Measurements from ENCODE around the gene ATP2B2.

The ATP2B2 gene

GRCh38 chr3:10294030-10294586, 211.3 kb downstream of the ATP2B2 start:
- Histone ChIP-seq H2BK5ac (ENCODE audit: low read length) (no peak overlapping the region), H2BK15ac (replicated peaks; ENCODE audit: low read depth) (no peak overlapping the region), H2AK5ac (ENCODE audit: low read length) (no peak overlapping the region), H3K9ac (ENCODE audit: low read length) (no peak overlapping the region), H3K79me2 (ENCODE audit: control insufficient read depth, insufficient read depth, low read length) (no peaks in the 10 kb centered on the region), H3K79me1 (ENCODE audit: low read length) (no peaks in the 10 kb centered on the region), H3K4ac (ENCODE audit: low read depth, low read length) (no peak overlapping the region), H3K23ac (ENCODE audit: low read length) (no peak overlapping the region), H3K4me3 (ENCODE audit: low read length) (no peak overlapping the region), H4K5ac (ENCODE audit: low read length) (no peak overlapping the region), H3K4me1 (ENCODE audit: control insufficient read depth, low read depth, low read length) (no peaks in the 10 kb centered on the region), H3K36me3 (ENCODE audit: control insufficient read depth, insufficient read depth, low read length) (no peaks in the 10 kb centered on the region), H2BK120ac (ENCODE audit: low read depth, low read length) (no peak overlapping the region), H4K8ac (ENCODE audit: low read depth, low read length) (no peak overlapping the region), H3K27me3 (ENCODE audit: insufficient read depth, low read length, poor library complexity) (no peaks in the 10 kb centered on the region), H3K56ac (ENCODE audit: low read length) (no peak overlapping the region), H3K27ac (ENCODE audit: low read depth, low read length) (no peak overlapping the region), H3K4me2 (ENCODE audit: low read length) (no peak overlapping the region), H3K18ac (ENCODE audit: low read length) (no peak overlapping the region)
- no peak for DNase-seq
- no CpG with 5 or more reads among the region's 12 CpGs for WGBS (ENCODE audit: extremely low coverage, insufficient coverage, low lambda C conversion rate)

- Histone ChIP-seq H3K36me3 (ENCODE audit: control insufficient read depth, insufficient read depth, low read length) (no peaks in the 10 kb centered on the region), H3K27ac (ENCODE audit: low read depth, low read length) (no peak within 1 kb of the TSS), H4K8ac (ENCODE audit: low read depth, low read length) (no peak within 1 kb of the TSS), H2BK15ac (replicated peaks; ENCODE audit: low read depth) (no peak within 1 kb of the TSS), H3K23ac (ENCODE audit: low read length) (no peak within 1 kb of the TSS), H3K4ac (ENCODE audit: low read depth, low read length) (no peak within 1 kb of the TSS), H3K18ac (ENCODE audit: low read length) (no peak within 1 kb of the TSS), H3K4me2 (ENCODE audit: low read length) (no peak within 1 kb of the TSS), H3K27me3 (ENCODE audit: insufficient read depth, low read length, poor library complexity) (no peaks in the 10 kb centered on the region), H4K5ac (ENCODE audit: low read length) (no peak within 1 kb of the TSS), H2BK120ac (ENCODE audit: low read depth, low read length) (no peak within 1 kb of the TSS), H3K79me1 (ENCODE audit: low read length) (no peaks in the 10 kb centered on the region), H3K79me2 (ENCODE audit: control insufficient read depth, insufficient read depth, low read length) (no peaks in the 10 kb centered on the region), H3K56ac (ENCODE audit: low read length) (no peak within 1 kb of the TSS), H2BK5ac (ENCODE audit: low read length) (no peak within 1 kb of the TSS), H3K9ac (ENCODE audit: low read length) (no peak within 1 kb of the TSS), H3K4me3 (ENCODE audit: low read length) (no peak within 1 kb of the TSS), H2AK5ac (ENCODE audit: low read length) (no peak within 1 kb of the TSS), H3K4me1 (ENCODE audit: control insufficient read depth, low read depth, low read length) (no peaks in the 10 kb centered on the region)
- WGBS (ENCODE audit: extremely low coverage, insufficient coverage, low lambda C conversion rate), result no CpG with 5 or more reads among the region's 12 CpGs
- no peak for DNase-seq
These were observed 212.6 kb downstream of the ATP2B2 start, which contains the start of gene GHRL for GRCh38 chr3:10292505-10293419. Gene GHRL, minus strand, starts transcription at chr3:10292947. Its CDS starts 2,767 bp downstream, at chr3:10290180.

- H4K8ac ChIP-seq (ENCODE audit: low read depth, low read length), result no peak overlapping the region
- H3K9ac ChIP-seq (ENCODE audit: low read length), result no peak overlapping the region
- no peak overlapping the region for H4K5ac ChIP-seq (ENCODE audit: low read length)
- H3K56ac ChIP-seq (ENCODE audit: low read length), result no peak overlapping the region
- peaks cover 4% of the 10 kb centered on the region for H3K4me1 ChIP-seq (ENCODE audit: control insufficient read depth, low read depth, low read length)
- no peak overlapping the region for H2BK120ac ChIP-seq (ENCODE audit: low read depth, low read length)
- no peaks in the 10 kb centered on the region for H3K27me3 ChIP-seq (ENCODE audit: insufficient read depth, low read length, poor library complexity)
- H3K27ac ChIP-seq (ENCODE audit: low read depth, low read length), result no peak overlapping the region
- no peaks in the 10 kb centered on the region for H3K79me1 ChIP-seq (ENCODE audit: low read length)
- H3K36me3 ChIP-seq (ENCODE audit: control insufficient read depth, insufficient read depth, low read length), result no peaks in the 10 kb centered on the region
- H2AK5ac ChIP-seq (ENCODE audit: low read length), result no peak overlapping the region
- H2BK5ac ChIP-seq (ENCODE audit: low read length), result no peak overlapping the region
- H3K4ac ChIP-seq (ENCODE audit: low read depth, low read length), result no peak overlapping the region
- no peak overlapping the region for H3K18ac ChIP-seq (ENCODE audit: low read length)
- no peak overlapping the region for H3K4me3 ChIP-seq (ENCODE audit: low read length)
- H3K79me2 ChIP-seq (ENCODE audit: control insufficient read depth, insufficient read depth, low read length), result no peaks in the 10 kb centered on the region
- H3K23ac ChIP-seq (ENCODE audit: low read length), result no peak overlapping the region
- no CpG with 5 or more reads among the region's 6 CpGs for WGBS (ENCODE audit: extremely low coverage, insufficient coverage, low lambda C conversion rate)
- no peak for DNase-seq
- H2BK15ac ChIP-seq (replicated peaks; ENCODE audit: low read depth), result no peak overlapping the region
- H3K4me2 ChIP-seq (ENCODE audit: low read length), result no peak overlapping the region
These were observed 213.7 kb downstream of the ATP2B2 start for GRCh38 chr3:10291641-10292040.

- H3K4me3 ChIP-seq (ENCODE audit: low read length), result no peak overlapping the region
These were observed 214.8 kb downstream of the ATP2B2 start for GRCh38 chr3:10290481-10291176.

GRCh38 chr3:10289787-10290355, 215.5 kb downstream of the ATP2B2 start:
- Histone ChIP-seq H3K27ac (ENCODE audit: low read depth, low read length) (no peak overlapping the region), H4K5ac (ENCODE audit: low read length) (no peak overlapping the region), H2AK5ac (ENCODE audit: low read length) (no peak overlapping the region), H3K4ac (ENCODE audit: low read depth, low read length) (no peak overlapping the region), H3K56ac (ENCODE audit: low read length) (no peak overlapping the region), H2BK120ac (ENCODE audit: low read depth, low read length) (no peak overlapping the region), H3K4me3 (ENCODE audit: low read length) (no peak overlapping the region), H3K9ac (ENCODE audit: low read length) (no peak overlapping the region), H3K79me1 (ENCODE audit: low read length) (no peaks in the 10 kb centered on the region), H3K18ac (ENCODE audit: low read length) (no peak overlapping the region), H3K36me3 (ENCODE audit: control insufficient read depth, insufficient read depth, low read length) (no peaks in the 10 kb centered on the region), H3K4me2 (ENCODE audit: low read length) (no peak overlapping the region), H2BK15ac (replicated peaks; ENCODE audit: low read depth) (no peak overlapping the region), H3K4me1 (ENCODE audit: control insufficient read depth, low read depth, low read length) (peaks cover 7% of the 10 kb centered on the region), H3K27me3 (ENCODE audit: insufficient read depth, low read length, poor library complexity) (no peaks in the 10 kb centered on the region), H3K23ac (ENCODE audit: low read length) (no peak overlapping the region), H3K79me2 (ENCODE audit: control insufficient read depth, insufficient read depth, low read length) (no peaks in the 10 kb centered on the region), H2BK5ac (ENCODE audit: low read length) (no peak overlapping the region), H4K8ac (ENCODE audit: low read depth, low read length) (no peak overlapping the region)
- DNase-seq, result peak; percentile 49
- WGBS (ENCODE audit: extremely low coverage, insufficient coverage, low lambda C conversion rate), result no CpG with 5 or more reads among the region's 9 CpGs

More at GRCh38 chr3:10290481-10291176, 214.8 kb downstream of the ATP2B2 start:
- Histone ChIP-seq H3K9ac (ENCODE audit: low read length) (no peak overlapping the region), H3K4me1 (ENCODE audit: control insufficient read depth, low read depth, low read length) (peaks cover 7% of the 10 kb centered on the region), H3K79me2 (ENCODE audit: control insufficient read depth, insufficient read depth, low read length) (no peaks in the 10 kb centered on the region), H2BK5ac (ENCODE audit: low read length) (no peak overlapping the region), H3K4ac (ENCODE audit: low read depth, low read length) (no peak overlapping the region), H2BK15ac (replicated peaks; ENCODE audit: low read depth) (no peak overlapping the region), H3K79me1 (ENCODE audit: low read length) (no peaks in the 10 kb centered on the region), H3K4me2 (ENCODE audit: low read length) (no peak overlapping the region), H3K18ac (ENCODE audit: low read length) (no peak overlapping the region), H4K5ac (ENCODE audit: low read length) (no peak overlapping the region), H3K56ac (ENCODE audit: low read length) (no peak overlapping the region), H3K23ac (ENCODE audit: low read length) (no peak overlapping the region), H2BK120ac (ENCODE audit: low read depth, low read length) (no peak overlapping the region), H3K27ac (ENCODE audit: low read depth, low read length) (no peak overlapping the region), H2AK5ac (ENCODE audit: low read length) (no peak overlapping the region), H3K36me3 (ENCODE audit: control insufficient read depth, insufficient read depth, low read length) (no peaks in the 10 kb centered on the region), H4K8ac (ENCODE audit: low read depth, low read length) (no peak overlapping the region), H3K27me3 (ENCODE audit: insufficient read depth, low read length, poor library complexity) (no peaks in the 10 kb centered on the region)
- DNase-seq, result no peak
- no CpG with 5 or more reads among the region's 18 CpGs for WGBS (ENCODE audit: extremely low coverage, insufficient coverage, low lambda C conversion rate)

All from mesendoderm (in vitro differentiated cells).